GM18505 (cell line): Measurements from ENCODE around the gene GSTA3.

Source experiments
- ATAC-seq: cut with Tn5 transposase; IDR thresholded peaks from one replicate; pipeline ENCODE4 v1.9.1; 2021; ENCODE audit not compliant: unreplicated experiment
- POLR2A ChIP-seq: IDR thresholded peaks from 4 replicates; pipeline ENCODE4 v1.6.1; 2011; ENCODE audit warnings: borderline replicate concordance; ENCODE audit not compliant: insufficient read depth, insufficient read length; ENCODE audit errors: extremely low read depth

GSTA3 gene

GRCh38 chr6:52849137-52849536 is 60.4 kb downstream of the GSTA3 start:
- ATAC-seq, result no peak
- no peak for TF ChIP-seq POLR2A
